Anterior cingulate cortex (tissue), 58 donors: Measurements from ENCODE around the gene CNTN1.

ENCODE experiments used
- DNase-seq, 58 donors: peaks; one replicate each; lab custom pipeline; 2025; lab: John Stamatoyannopoulos, UW

Gene CNTN1

DNA sequence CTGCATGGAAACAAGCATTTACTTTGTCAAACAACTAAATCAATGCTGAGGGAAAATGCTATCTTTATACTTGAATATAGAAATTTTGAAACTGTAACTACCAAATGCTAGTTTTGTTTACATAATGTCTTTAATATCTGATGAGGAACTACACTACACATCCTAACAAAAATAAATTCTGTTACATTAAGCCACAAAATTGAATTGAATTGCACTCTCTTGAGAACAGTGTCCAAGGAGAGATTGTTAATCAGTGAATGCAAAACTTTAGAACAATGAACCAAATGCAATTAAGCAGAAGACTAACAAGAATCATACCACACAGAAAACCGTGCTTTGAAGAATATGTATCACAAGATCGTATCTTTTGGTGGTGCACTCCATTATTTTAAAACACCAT lies 141.6 kb downstream of the CNTN1 start:
- DNase-seq: no peak

DNA sequence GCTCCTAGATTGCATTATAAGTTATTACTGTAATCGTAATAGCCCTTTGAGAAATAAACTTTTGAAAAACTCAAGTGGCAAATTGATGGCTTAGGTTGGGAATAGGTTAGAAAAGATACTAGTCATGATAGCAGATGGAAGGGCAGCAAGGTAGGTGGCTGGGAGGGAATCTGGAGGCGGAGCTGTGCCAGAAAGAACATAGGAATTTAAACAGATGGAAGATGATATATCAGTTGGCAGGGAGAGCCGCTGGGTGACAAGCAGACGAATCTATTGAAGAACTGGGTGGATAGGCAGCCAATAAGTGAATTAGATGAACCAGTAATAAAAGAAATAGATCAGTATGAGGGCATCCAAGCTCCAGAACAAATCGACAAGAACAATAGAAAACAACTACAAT lies 142.1 kb downstream of the CNTN1 start:
- DNase-seq: peak in 9 of 58 donors; percentile 5 to 43 (median 12)

DNA sequence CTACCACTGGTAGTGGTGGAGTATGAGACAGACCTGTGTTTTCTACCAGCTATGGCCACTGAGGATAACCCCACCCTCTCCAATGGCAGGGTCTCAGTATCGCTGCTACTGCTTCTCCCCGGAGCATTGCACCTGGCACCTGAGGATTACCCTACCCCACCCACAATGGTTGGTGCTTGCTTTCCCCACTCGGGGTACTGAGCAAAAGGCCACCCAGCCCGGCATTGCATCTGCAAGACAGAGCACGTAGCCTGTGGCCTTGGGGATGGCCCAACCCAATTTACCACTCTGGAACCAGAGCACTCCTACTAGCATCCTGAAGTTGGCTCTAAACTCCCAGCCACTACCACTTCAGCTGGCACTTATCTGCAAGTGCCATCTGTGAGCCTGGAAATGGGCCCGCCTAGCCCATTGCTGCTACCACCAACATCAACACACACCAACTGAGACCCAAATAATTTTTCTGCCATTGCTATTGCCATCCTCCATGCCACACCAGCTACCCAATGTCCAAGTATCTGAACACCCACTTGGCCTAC lies 145.7 kb downstream of the CNTN1 start:
- DNase-seq: peak in 1 of 58 donors; percentile 2

DNA sequence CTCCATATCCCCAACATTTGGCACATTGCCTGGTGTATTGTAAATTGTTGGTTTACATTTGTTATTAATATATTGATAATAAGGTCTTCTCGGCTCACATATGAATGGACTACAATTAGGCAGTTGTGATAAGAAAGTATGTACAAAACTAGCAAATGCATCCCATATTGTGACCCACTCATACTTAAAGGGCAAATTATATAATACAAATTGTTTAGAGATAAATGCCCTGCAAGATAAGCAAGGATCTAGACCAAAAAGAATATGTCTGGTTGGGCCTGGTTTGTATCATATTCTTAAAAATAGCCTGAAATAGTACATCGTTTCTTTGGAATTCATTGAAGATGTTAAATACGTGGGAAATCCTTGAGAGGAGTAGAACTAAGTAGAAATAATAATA lies 151.3 kb downstream of the CNTN1 start:
- no peak for DNase-seq

DNA sequence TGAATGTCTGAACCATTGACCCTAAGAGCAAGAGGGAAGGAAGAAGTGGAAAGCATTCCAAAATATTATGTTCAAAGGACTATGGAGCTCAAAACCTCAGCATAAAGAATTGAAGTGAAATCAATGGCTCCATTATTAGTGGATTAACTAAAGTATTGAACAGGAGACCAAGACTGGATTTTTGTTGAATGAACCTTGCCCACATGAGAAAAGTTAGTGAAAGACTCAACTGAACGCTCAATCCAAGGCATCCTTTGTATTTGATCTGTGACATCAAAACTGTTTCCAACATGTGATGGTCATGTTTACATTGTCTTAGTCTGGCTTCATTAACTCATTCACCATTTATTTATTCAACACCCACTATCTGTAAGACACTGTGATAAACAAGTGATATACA lies 161.0 kb downstream of the CNTN1 start:
- no peak for DNase-seq

DNA sequence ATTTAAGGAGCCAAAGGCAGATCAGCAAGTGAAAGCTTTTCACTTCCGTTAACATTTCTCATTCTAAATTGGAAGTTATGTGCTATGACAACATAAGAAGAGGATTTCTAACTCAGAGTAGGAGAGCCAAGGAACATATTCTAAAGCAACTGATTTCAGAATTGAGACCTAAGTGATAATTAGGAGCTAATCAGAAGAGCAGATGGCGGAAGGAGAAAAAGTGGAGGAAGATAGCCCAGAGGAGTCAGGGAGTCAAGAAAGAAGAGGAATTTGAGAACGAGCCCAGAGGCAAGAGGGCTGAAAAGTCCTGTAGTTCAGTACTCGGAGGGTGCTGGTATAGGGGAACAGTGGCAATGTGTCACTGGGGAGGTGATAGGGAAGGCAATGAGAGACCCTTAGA lies 162.4 kb downstream of the CNTN1 start:
- no peak for DNase-seq

DNA sequence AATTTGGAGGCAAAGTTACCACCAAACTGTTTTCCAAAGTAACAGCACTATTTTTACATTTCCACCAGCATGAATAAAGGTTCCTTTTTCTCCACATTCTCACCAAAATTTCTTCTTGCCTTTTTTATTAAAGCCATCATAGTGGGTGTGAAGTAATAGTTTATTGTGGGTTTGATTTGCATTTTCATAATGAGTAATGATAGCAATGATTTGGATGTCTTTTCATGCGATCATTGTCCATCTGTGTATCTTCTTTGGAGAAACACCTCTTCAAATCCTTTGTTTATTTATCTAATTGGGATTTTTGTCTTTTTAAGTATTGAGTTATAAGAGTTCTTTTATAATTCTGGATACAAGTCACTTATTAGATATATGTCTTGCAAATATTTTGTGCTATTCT lies 172.7 kb downstream of the CNTN1 start:
- no peak for DNase-seq

DNA sequence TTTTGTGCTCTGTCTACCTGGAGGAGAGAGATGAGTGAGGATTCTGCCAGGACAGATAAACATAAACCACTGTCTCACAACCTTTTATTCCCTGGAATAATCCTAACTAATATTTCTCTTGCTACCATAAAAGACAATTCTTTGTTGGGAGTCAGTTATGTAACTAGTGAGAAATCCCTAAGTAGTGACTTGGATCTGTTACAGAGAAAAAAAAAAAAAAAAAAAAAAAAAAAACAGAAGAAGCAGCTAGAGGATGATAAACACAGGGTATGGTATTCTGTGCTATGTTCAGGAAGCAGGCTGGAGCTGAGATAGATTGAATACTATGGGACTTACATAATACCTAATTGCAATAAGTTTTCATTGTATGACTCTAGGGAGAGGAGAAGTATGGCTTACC lies 178.7 kb downstream of the CNTN1 start:
- DNase-seq: no peak

DNA sequence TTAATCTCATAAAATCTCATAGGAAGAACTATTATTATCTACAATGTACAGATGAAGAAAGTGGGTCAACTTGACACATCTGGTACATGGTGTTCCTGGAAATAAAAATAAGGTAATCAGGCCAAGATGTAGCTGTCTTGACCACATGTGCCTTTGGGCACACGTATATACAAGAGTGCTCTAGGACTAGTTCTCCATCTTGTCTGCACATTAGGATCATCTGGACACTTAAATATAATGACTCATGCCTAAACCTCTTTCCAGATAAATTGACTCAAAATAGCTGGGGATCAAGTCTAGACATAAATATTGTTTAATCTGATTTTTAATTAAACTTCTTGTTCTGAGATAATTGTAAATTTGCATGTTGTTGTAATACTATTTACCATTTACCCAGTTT lies 182.6 kb downstream of the CNTN1 start:
- no peak for DNase-seq

DNA sequence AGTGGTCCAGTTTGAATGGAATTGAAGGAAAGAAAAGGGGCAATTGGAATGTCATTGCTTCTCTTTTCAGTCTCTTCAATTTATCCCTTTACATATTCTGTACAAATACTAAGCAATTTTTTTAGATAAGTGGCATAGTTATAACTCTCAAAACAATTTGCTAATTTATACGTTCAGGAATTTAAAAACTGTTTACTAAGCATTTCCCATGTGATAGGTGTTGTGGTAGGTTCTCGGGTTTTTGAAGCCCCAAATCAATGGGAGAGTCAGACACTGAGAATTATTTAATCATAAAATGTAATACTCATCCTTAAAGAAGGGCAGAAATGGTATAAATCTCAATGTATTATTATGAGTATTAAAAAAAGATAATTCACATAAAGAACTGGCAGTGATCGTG lies 197.1 kb downstream of the CNTN1 start:
- no peak for DNase-seq

DNA sequence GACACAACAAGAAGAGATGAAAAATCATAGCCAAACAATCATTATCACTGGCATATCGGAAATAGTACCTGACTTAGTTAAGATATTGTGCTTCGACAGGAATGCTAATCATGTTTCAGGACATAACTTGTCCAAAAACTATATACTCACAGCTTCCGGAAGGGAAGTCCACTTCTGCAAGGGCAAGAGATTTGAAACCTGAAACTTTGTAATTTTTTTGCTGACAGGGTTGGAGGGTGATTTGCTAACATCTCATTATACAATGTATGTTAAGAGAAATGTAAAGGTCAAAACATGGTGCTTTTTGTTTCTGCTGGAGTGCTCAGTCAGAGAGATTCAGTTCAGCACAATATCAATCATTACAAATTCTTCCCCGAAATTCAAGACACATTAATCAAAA lies 200.3 kb downstream of the CNTN1 start:
- no peak for DNase-seq

DNA sequence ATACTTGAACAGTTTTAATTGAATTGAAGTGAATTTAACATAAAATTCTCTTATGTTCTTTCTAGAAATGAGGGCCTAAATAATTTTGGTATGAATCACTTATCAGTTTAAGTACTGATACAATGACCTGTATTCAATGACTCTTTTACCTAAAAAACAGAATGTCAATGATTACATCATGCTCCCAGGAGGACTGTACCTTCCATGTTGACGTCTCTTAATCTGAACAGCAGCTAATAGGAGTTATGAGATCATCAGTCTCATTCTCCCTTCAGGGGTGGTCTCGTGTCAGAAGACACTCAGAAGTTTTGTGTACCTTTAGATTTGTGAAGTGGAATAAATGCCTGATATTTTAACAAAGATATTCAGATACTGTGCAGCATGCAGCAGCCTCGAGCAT lies 206.3 kb downstream of the CNTN1 start:
- no peak for DNase-seq

DNA sequence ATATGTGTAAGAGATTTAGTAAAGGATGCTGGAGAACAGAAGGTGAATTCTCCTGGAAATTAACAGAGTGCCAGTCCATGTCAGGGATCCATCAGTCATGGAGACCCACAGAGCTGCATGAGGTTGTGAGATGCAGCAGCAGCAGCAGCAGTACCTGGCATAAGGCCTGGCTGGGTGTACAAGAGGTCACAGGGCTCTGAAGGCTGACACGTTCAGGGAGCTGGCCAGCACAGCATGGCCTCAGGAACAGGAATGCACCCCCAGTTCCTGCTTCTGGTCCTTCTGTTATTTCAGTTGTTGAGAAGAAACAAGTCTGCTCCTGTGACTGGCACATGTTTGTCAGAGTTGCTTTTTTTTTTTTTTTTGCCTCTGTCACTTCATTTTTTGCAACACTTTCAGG lies 210.8 kb downstream of the CNTN1 start:
- DNase-seq: peak in 5 of 58 donors; percentile 1 to 4 (median 1)

DNA sequence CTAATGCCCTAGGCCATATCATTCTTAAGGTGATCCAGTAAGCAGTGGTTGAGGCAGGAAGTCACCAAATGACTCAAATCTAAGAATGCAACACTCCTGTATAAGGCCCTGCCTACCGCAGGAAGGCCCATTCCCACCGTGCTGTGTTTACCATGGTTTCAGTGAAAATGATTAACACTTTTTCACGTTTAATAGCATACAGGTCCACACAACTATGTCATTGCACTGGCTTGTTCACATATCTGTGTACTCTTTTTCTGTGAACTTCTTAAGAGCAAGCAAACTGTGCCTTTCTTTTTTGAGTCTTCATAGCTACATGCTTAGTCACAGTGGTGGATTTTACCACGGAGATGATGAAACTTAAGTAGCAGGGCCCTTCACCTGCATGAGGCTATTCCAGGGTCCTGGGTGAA lies 214.9 kb downstream of the CNTN1 start:
- DNase-seq: no peak

DNA sequence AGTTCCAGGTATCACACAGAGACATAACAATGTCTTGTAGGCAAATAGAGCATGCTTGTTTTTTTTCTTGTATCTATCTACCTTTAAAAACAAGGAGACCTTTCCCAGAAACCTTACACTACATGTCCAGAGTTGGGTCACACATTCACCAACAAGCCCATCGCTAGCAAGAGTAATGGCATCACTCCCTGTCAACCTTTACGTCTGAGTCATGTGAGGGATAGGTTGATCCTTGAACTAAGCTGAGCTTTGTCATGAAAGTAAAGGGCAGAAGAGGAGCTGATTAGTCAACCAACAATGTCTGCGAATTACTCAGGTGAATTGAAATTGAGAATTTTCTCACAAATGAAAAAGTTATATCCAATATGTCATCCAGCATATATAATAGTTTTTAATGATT lies 219.4 kb downstream of the CNTN1 start:
- no peak for DNase-seq

DNA sequence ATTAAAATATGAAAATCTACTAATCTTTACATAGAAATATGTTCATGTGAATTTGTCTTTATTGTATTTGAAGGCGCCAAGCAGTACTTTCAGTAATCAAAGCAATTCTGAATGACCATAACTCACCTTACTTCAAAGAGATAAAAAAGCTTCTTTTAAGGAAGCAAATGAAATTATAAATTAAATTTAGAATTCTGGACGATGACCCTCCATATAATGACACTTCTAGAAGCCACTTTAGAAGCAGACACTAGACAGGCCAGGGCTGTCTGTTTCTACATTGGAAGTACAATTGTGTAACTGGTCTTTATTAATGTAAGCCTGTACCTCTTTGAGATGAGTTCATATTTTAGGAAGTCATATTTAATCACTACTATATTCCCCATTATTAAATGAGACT lies 222.9 kb downstream of the CNTN1 start:
- DNase-seq: no peak

DNA sequence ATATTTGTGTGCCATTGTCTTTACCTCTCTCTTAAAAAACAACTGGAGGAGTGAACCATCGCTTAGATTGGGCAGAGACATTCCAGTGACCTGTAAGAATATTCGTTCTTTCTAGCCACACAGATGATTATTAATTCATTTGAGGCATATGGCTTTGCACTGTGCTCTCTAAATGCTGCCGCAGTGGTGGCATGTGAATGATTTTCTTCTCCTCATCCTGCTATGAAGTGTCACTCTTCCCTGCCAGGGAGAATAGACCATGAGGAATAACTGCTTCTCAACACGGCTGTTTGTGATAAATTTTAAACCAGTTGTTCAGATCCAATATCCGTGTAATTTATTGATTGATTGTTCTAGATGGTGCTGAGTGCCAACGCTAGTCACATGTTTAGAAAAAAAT lies 225.3 kb downstream of the CNTN1 start:
- no peak for DNase-seq

DNA sequence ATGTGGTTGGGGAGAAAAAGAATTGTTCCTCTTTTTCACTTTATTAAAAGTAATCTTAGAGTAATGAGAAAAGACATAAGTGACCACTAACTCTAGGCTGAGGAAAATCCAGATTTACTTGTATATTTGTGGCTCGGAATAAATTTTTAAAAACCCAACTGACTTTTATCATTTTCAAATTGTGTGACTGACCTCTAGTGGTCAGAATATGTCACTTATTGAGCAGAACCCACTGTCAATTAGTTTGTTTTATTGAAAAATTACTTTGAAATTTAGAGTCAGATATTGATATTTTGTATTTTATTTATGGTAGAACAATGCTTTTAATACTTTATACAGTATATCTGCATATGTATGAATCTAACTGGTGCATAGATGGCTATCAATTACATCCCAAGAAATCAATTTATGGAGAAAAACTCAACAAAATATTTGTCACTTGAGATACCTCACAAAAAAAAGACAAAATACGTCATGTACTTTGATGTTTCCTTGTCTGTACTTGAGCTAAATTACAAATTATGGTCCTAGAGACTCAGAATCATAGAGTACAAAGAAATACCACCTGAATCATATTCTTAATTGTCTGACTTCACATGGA lies 229.4 kb downstream of the CNTN1 start:
- no peak for DNase-seq

DNA sequence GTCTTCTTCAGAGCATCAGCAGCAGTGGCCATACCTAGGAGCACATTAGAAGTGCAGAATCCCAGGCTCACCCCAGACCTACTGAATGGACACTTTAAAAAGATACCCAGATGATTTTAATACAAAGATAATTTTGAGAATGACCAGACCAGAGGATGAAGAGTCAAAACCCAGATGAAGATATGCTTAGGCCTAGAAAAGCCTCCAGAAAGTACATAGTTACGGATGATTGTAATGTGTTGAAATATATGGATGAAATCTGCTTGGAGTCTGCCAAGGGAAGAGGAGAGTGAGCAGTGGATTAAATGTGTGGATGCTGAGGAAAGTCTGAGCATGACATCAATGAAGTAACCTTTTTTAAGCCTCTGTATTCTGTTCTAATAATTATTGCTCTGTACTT lies 245.7 kb downstream of the CNTN1 start:
- DNase-seq: no peak

DNA sequence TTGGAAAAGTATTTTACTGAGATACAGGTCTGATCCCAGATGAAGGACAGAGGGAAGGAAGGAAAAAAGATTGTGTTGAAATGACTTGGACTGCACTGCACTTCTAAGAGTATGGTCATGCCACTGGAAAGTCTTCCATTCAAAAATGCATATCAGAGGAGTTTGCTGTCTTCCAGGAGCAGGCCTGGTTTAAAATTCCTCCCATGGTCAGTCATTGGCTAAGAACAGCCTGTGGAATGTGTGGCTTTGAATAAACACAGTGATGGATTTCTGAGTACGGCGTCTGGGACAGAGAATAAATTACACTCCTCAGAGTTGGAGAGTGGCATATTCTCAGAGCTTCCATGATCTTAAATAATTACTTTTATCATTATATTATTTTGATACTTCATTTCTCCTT lies 250.1 kb downstream of the CNTN1 start:
- DNase-seq: no peak

DNA sequence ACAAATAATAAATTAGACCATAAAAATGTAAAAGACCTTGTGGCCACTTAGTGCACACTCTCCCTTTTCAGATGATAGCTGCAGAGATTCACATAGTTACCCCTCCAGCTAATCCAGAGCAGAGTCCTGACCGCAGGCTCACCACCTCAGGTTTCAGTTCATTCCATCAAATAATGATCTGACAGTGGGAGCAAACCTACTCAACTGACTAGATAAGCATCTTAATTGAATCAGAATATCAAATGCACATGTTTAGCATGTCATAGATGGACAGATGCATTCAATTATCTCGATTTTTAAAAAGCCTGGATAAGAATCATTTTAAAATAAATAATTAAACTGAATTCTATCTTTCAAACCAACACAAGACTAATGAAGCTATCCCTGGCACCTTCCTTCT lies 253.5 kb downstream of the CNTN1 start:
- no peak for DNase-seq

DNA sequence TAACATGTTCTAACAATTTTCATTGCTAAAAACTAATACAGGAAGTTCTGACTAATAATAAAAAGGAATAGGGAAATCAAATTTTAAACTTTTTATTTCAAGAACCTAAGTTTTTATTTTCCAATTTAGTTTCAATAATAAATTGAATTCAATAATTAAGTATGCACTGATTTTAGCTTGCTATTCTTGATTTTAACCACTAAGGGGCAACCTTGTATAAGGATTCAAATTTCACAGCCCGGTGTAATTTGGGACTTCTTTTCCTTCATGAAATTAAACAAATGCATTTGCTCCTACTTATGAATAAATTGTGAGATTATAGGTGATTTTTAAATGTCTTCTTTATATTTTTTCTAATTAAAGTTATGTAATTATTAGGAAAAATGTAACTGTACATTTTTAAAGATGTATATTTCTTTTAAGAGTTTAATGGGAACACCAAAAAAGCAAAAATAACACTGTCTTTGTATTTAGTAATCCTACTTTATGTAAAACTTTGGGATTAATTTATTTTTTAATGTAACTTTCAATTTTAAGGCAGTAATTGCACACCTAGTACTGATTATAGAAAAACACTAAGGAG lies 254.5 kb downstream of the CNTN1 start:
- peak in 2 of 58 donors; percentile 6 to 17 for DNase-seq

DNA sequence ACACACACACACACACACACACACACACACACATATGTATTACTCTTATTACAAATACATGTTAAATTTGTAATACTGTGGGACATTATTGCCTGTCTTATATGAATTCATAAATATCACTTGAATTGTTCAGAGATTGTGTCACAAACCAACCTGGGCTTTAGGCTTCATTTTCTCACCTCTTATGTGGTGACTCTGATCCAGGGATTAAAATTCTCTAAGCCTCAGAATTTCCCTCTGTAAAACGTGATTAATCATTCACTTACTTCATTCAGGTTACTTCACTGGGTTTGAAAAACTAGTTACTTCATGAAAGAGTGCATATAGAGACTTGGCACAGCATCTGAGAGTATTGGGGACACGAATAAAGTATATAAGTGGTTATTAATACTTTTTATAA lies 255.6 kb downstream of the CNTN1 start:
- DNase-seq: no peak
